GM23338 (cell line): ENCODE results near the gene FBXW7.

Experiments used
- CTCF ChIP-seq, 2 experiments: fragments of 200-600 bp in 1 of 2; sonication (generic) in 1 of 2; conservative IDR thresholded peaks; 2 replicates each; pipeline versions ENCODE4 v1.5.1 to v1.6.1; 2016 to 2017; ENCODE audit warnings: antibody characterized with exemption in 2 of 2, low read depth in 2 of 2, mild to moderate bottlenecking in 2 of 2, moderate library complexity in 1 of 2
- EZH2 ChIP-seq: fragments of 200-600 bp; sonication (generic); IDR thresholded peaks from one replicate; pipeline ENCODE4 v1.8.0; 2017; ENCODE audit warnings: antibody characterized with exemption, mild to moderate bottlenecking, low read depth; ENCODE audit not compliant: unreplicated experiment
- POLR2AphosphoS5 ChIP-seq: IDR thresholded peaks from 2 replicates; pipeline ENCODE4 v1.6.1; 2016; ENCODE audit warnings: antibody characterized with exemption, low read depth

- TF ChIP-seq EZH2: no peak
- no peak for TF ChIP-seq POLR2AphosphoS5
- no peak for TF ChIP-seq CTCF (conservative IDR thresholded peaks at IDR 0.05; ENCODE audit: low read depth in 2 of 2)
These were observed 87.7 kb downstream of the FBXW7 start for GRCh38 chr4:152448038-152448707.
